ENCODE data around the gene DMTF1. TPM values are rescaled to one million over a fixed set of nuclear protein-coding genes. Genes with fewer than 3 reads are reported as not detected.

Gene DMTF1
- total RNA-seq, 1 donor from 2014 or later: 40.8 TPM

DNA sequence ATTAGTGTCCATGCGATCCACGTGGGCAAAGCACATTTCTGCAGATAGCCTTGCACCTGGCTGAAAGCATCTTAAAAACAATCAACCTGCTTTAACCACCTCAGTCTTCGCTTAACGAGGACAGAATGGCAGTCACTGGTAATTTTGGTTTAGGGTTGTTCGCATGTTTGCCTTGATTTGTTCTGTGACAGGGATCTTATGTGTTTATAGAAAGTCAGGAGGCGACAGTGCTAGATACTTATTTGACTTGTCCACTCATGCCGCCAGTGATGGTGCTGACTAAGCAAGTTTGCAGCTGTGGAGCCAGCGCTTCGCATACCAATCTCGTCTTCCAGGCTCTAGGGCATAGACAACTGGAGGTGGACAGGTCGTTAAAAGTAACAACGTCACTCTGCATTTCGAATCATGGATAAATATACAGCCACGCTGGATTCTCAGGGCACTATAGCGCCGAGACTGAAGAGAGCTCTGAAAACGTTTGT is 68.5 kb downstream of the DMTF1 start:
- Histone ChIP-seq H3K27me3 (ENCODE audit: control insufficient read depth, insufficient read depth, low read length) (no peaks in the 10 kb centered on the region), H3K4me3 (ENCODE audit: low read depth, low read length) (peak overlapping the region; percentile 85), H3K36me3 (ENCODE audit: control insufficient read depth, insufficient read depth, low read length) (no peaks in the 10 kb centered on the region)
- no peak for FAIRE-seq
- DNase-seq (ENCODE audit: low read depth): peak; percentile 35
- TF ChIP-seq, protein P1, sequence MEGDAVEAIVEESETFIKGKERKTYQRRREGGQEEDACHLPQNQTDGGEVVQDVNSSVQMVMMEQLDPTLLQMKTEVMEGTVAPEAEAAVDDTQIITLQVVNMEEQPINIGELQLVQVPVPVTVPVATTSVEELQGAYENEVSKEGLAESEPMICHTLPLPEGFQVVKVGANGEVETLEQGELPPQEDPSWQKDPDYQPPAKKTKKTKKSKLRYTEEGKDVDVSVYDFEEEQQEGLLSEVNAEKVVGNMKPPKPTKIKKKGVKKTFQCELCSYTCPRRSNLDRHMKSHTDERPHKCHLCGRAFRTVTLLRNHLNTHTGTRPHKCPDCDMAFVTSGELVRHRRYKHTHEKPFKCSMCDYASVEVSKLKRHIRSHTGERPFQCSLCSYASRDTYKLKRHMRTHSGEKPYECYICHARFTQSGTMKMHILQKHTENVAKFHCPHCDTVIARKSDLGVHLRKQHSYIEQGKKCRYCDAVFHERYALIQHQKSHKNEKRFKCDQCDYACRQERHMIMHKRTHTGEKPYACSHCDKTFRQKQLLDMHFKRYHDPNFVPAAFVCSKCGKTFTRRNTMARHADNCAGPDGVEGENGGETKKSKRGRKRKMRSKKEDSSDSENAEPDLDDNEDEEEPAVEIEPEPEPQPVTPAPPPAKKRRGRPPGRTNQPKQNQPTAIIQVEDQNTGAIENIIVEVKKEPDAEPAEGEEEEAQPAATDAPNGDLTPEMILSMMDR (IDR thresholded peaks at IDR 0.05; ENCODE audit: insufficient read depth, low read length, severe bottlenecking): no peak

DNA sequence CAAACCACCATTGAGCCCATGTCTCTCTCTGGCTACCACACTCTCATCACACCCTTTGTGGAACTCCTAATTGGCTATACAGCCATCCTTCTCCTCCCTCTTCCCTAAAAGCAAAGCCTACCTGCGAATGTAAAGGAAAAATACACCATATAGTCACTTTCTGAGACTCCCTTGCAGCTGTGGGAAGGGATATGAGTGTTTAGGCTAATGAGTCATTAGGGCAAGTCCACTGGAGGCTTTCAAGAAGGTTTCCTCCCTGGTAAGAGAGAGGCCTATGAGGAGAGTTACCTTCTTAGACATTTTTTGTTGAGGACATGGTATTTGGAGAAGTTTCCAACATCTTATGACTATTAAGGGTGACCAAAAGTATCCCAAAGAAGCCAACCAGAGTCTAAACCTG is 71.4 kb downstream of the DMTF1 start:
- no peaks in the 10 kb centered on the region for H3K27me3 ChIP-seq (ENCODE audit: control insufficient read depth, insufficient read depth, low read length)
- FAIRE-seq (no peak), DNase-seq (ENCODE audit: low read depth) (peak; percentile 75)
- TF ChIP-seq, protein P1 (IDR thresholded peaks at IDR 0.05; ENCODE audit: insufficient read depth, low read length, severe bottlenecking): no peak
- H3K36me3 ChIP-seq (ENCODE audit: control insufficient read depth, insufficient read depth, low read length): no peaks in the 10 kb centered on the region
- no peak overlapping the region for H3K4me3 ChIP-seq (ENCODE audit: low read depth, low read length)

DNA sequence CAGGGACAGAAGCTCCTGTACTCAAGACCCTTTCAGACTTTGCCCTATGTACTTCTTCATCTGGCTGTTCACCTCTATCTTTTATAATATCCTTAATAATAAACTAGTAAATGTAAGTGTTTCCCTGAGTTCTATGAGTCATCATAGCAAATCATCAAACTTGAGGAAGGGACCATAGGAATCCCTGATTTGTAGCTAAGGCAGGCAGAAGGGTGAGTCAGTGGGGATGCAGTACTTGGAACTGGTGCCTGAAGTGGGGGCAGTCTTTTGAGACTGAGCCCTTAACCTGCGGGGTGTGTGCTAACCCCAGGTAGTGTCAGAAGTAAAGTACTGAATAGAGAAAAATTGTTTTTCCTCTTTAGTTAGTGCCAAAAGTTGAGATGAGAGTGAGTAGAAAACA is 73.4 kb downstream of the DMTF1 start:
- DNase-seq (ENCODE audit: low read depth): peak; percentile 81
- no peak overlapping the region for H3K4me3 ChIP-seq (ENCODE audit: low read depth, low read length)
- TF ChIP-seq, protein P1 (IDR thresholded peaks at IDR 0.05; ENCODE audit: insufficient read depth, low read length, severe bottlenecking): no peak
- no peak for FAIRE-seq
- H3K27me3 ChIP-seq (ENCODE audit: control insufficient read depth, insufficient read depth, low read length): no peaks in the 10 kb centered on the region
- H3K36me3 ChIP-seq (ENCODE audit: control insufficient read depth, insufficient read depth, low read length): no peaks in the 10 kb centered on the region

DNA sequence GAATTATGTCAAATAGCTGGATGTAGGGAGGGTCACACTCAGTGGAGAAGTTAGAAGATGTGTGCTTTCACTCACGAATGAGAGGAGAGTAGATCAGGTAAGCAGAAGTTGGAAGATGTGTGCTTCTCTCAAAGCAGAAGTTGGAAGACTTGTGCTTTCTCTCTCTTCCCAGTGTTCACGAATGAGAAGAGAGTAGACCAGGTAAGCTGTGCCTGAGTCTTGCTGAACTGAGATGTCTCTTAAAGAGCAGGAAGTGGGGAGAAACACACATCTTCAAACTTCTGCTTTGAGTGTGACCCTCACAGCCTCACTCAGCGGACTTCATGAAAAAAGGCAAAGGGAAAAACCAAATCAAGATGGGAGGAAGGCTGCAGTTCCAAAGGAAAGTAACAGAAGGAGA is 74.2 kb downstream of the DMTF1 start:
- H3K36me3 ChIP-seq (ENCODE audit: control insufficient read depth, insufficient read depth, low read length): no peaks in the 10 kb centered on the region
- TF ChIP-seq, protein P1 (IDR thresholded peaks at IDR 0.05; ENCODE audit: insufficient read depth, low read length, severe bottlenecking): no peak
- H3K27me3 ChIP-seq (ENCODE audit: control insufficient read depth, insufficient read depth, low read length): no peaks in the 10 kb centered on the region
- FAIRE-seq: no peak
- DNase-seq (ENCODE audit: low read depth): no peak
- no peak overlapping the region for H3K4me3 ChIP-seq (ENCODE audit: low read depth, low read length)

DNA sequence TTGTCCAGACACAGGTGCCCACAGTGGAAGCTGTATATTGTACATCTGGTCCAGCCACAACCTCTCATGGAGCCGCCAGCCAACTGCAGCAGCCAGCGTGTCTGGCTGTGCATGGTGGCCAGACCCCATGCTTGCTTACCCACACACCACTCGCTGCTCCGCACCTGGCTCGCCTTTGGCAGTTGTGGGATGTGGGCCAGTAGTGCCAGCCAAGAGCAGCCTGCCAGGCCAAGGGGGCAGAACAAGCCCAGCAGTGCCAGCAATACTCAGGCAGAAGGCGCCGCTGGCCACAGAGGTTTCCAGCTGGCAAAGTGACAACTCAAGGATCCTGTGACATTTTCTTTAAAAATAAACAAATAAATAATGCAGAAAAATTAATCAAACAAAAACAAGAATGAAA is 79.0 kb downstream of the DMTF1 start:
- DNase-seq (ENCODE audit: low read depth): no peak
- Histone ChIP-seq H3K4me3 (ENCODE audit: low read depth, low read length) (no peak overlapping the region), H3K36me3 (ENCODE audit: control insufficient read depth, insufficient read depth, low read length) (no peaks in the 10 kb centered on the region), H3K27me3 (ENCODE audit: control insufficient read depth, insufficient read depth, low read length) (no peaks in the 10 kb centered on the region)
- no peak for FAIRE-seq
- TF ChIP-seq, protein P1 (IDR thresholded peaks at IDR 0.05; ENCODE audit: insufficient read depth, low read length, severe bottlenecking): no peak

DNA sequence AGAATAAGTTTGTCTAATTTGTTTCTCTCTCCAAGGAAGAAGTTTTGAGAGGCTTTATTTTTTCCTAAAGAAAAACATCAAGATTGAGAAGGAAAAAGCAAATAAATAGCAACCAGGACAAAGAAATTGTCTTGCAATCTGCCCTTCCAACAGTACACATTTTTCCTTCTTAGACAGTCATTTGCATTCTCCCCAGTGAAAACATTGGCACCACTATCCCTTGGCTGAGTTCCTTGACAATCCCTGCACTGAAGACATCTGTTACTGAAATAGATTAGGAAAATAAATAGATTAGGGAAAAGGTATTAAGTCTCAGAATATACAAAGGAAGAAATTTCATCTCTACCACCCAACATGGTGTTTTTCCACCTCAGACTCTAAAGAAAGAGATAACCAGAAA is 79.5 kb downstream of the DMTF1 start:
- DNase-seq (ENCODE audit: low read depth) (no peak), FAIRE-seq (no peak)
- no peaks in the 10 kb centered on the region for H3K36me3 ChIP-seq (ENCODE audit: control insufficient read depth, insufficient read depth, low read length)
- TF ChIP-seq, protein P1 (IDR thresholded peaks at IDR 0.05; ENCODE audit: insufficient read depth, low read length, severe bottlenecking): no peak
- H3K4me3 ChIP-seq (ENCODE audit: low read depth, low read length): no peak overlapping the region
- H3K27me3 ChIP-seq (ENCODE audit: control insufficient read depth, insufficient read depth, low read length): no peaks in the 10 kb centered on the region

Data from bronchial epithelial cell (primary cell).